K562 (cell line): Measurements from ENCODE around the gene PHEX. TPM values are rescaled to one million over a fixed set of nuclear protein-coding genes. Genes with fewer than 3 reads are reported as not detected.

Source experiments
- ATAC-seq: fragments of 200-7000 bp; cut with Tn5 transposase; 3 replicates; pipeline ENCODE4 v1.9.1; 2020; ENCODE audit warnings: moderate library complexity
- BruUV-seq: library from RNA; stranded (reverse); fragments of 400-500 nt; replicated peaks from 2 replicates; lab custom pipeline; 2021; lab: Mats Ljungman, UMichigan
- CTCF ChIA-PET: fragments of 300-600 bp; formaldehyde crosslinking; extraction: SDS; loops from one replicate; lab custom pipeline; 2021; ENCODE audit warnings: low intra/inter-chr PET ratio; lab: Yijun Ruan, JAX
- POLR2A ChIA-PET: fragments of 300-600, 350-650 bp; sonication (Branson Sonifier 250); formaldehyde crosslinking; extraction: SDS; loops from one replicate; lab custom pipeline; 2021; ENCODE audit warnings: antibody characterized with exemption, inconsistent platforms; lab: Yijun Ruan, JAX
- DNase-seq, 4 experiments: peaks; one replicate each; pipeline versions ENCODE4 v3.0.0 to v3.0.0-alpha.2; 2011 to 2018; ENCODE audit warnings: low spot score in 3 of 4, mixed read lengths in 3 of 4; ENCODE audit errors: extremely low read depth in 1 of 4
- FAIRE-seq: peaks from 2 replicates; lab custom pipeline; 2011; peaks lifted over from hg19 to GRCh38; lab: Jason Lieb, UNC
- H2AFZ ChIP-seq: 2 replicates; pipeline ENCODE4 v1.6.0; 2011; ENCODE audit warnings: low read depth, low read length, control low read depth, inconsistent platforms
- H3K27ac ChIP-seq: fragments of 200-600 bp; 3 replicates; pipeline ENCODE4 v1.8.0; 2011; ENCODE audit warnings: low read depth, mild to moderate bottlenecking, control low read depth, inconsistent platforms, low read length, moderate library complexity, mixed read lengths; ENCODE audit errors: extremely low read depth
- H3K27me3 ChIP-seq, 2 experiments: fragments of 300-600 bp in 1 of 2; 2 replicates in 1 of 2; 3 replicates in 1 of 2; pipeline versions ENCODE4 v1.6.0 to v1.8.0; 2011; ENCODE audit warnings: inconsistent platforms in 2 of 2, low read length in 2 of 2, mild to moderate bottlenecking in 1 of 2, mixed read lengths in 1 of 2, moderate library complexity in 1 of 2; ENCODE audit not compliant: control insufficient read depth in 2 of 2, insufficient read depth in 2 of 2
- H3K36me3 ChIP-seq: fragments of 300-600 bp; 3 replicates; pipeline ENCODE4 v1.8.0; 2011; ENCODE audit warnings: mild to moderate bottlenecking, low read length, inconsistent platforms; ENCODE audit not compliant: control insufficient read depth, insufficient read depth
- H3K4me1 ChIP-seq, 2 experiments: fragments of 200-600 bp in 1 of 2; replicated peaks in 1 of 2; 2 replicates in 1 of 2; 3 replicates in 1 of 2; pipeline versions ENCODE4 v1.5.1 to v1.8.0; 2011; ENCODE audit warnings: inconsistent platforms in 2 of 2, low read length in 2 of 2, mild to moderate bottlenecking in 1 of 2, mixed read lengths in 1 of 2, moderate library complexity in 1 of 2; ENCODE audit not compliant: control insufficient read depth in 2 of 2, insufficient read depth in 2 of 2
- H3K4me2 ChIP-seq: 2 replicates; pipeline ENCODE4 v1.6.1; 2011; ENCODE audit warnings: low read length, control low read depth, inconsistent platforms, mixed read lengths; ENCODE audit not compliant: insufficient read depth
- H3K4me3 ChIP-seq: fragments of 200-600 bp; sonication (generic), shearing (Covaris generic); 2 replicates; pipeline ENCODE4 v1.5.1; 2016; ENCODE audit warnings: control low read depth, inconsistent platforms
- H3K79me2 ChIP-seq: fragments of 200-600 bp; 3 replicates; pipeline ENCODE4 v1.8.0; 2011; ENCODE audit warnings: low read length, inconsistent platforms; ENCODE audit not compliant: control insufficient read depth, insufficient read depth
- H3K9ac ChIP-seq, 2 experiments: 2 replicates each; pipeline versions ENCODE4 v1.6.0 to v1.6.1; 2011; ENCODE audit warnings: low read depth in 2 of 2, low read length in 2 of 2, control low read depth in 1 of 2, inconsistent platforms in 1 of 2, mild to moderate bottlenecking in 1 of 2, mixed read lengths in 1 of 2; ENCODE audit not compliant: insufficient read depth in 1 of 2
- H3K9me1 ChIP-seq: one replicate; pipeline ENCODE4 v1.6.0; 2011; ENCODE audit warnings: inconsistent platforms, mild to moderate bottlenecking, low read length, moderate library complexity; ENCODE audit not compliant: control insufficient read depth, insufficient read depth
- H3K9me3 ChIP-seq: replicated peaks from 2 replicates; pipeline ENCODE4 v1.5.1; 2011; ENCODE audit warnings: low read depth, low read length, inconsistent platforms; ENCODE audit not compliant: control insufficient read depth, insufficient read depth
- H4K20me1 ChIP-seq: replicated peaks from 2 replicates; pipeline ENCODE4 v1.6.1; 2011; ENCODE audit warnings: low read length, inconsistent platforms, mixed read lengths; ENCODE audit not compliant: control insufficient read depth, insufficient read depth
- CBX2 ChIP-seq: fragments of 200-600 bp; sonication (generic); IDR thresholded peaks from one replicate; pipeline ENCODE4 v1.6.1; 2012; ENCODE audit warnings: mild to moderate bottlenecking, low read length, inconsistent platforms; ENCODE audit not compliant: insufficient read depth, poor library complexity, severe bottlenecking
- GATAD2A ChIP-seq: fragments of 450-650 bp; IDR thresholded peaks from 2 replicates; pipeline ENCODE4 v1.6.1; 2017
- GTF2F1 ChIP-seq: IDR thresholded peaks from 2 replicates; pipeline ENCODE4 v1.6.1; 2011; ENCODE audit warnings: low read depth, low read length, improper control_type of control experiment
- HDAC3 ChIP-seq: fragments of 450-650 bp; IDR thresholded peaks from 2 replicates; pipeline ENCODE4 v1.6.1; 2018; ENCODE audit warnings: borderline replicate concordance, mild to moderate bottlenecking, moderate library complexity; ENCODE audit not compliant: partially characterized antibody
- MED1 ChIP-seq: sonication (generic); formaldehyde crosslinking; IDR thresholded peaks from 2 replicates; pipeline ENCODE4 v1.8.1; 2023; ENCODE audit warnings: missing genetic modification reagents, borderline replicate concordance
- OTX1 ChIP-seq: fragments of 450-650 bp; formaldehyde crosslinking; IDR thresholded peaks from 2 replicates; pipeline ENCODE4 v1.4.0; 2022; ENCODE audit warnings: mild to moderate bottlenecking
- PRMT5 ChIP-seq: sonication (generic); formaldehyde crosslinking; IDR thresholded peaks from 2 replicates; pipeline ENCODE4 v1.5.0; 2020; ENCODE audit warnings: missing genetic modification reagents
- TRIM24 ChIP-seq, 2 experiments: fragments of 450-650 bp; IDR thresholded peaks; 2 replicates each; pipeline ENCODE4 v1.6.1; 2016
- YBX1 ChIP-seq: fragments of 450-650 bp; IDR thresholded peaks from 2 replicates; pipeline ENCODE4 v1.7.1; 2016; ENCODE audit warnings: mild to moderate bottlenecking
- ZNF668 ChIP-seq: fragments of 250-450 bp; sonication (Bioruptor Pico); IDR thresholded peaks from 2 replicates; pipeline ENCODE4 v1.8.0; 2022; ENCODE audit warnings: mild to moderate bottlenecking, inconsistent platforms
- ZNF75A ChIP-seq: fragments of 450-650 bp; formaldehyde crosslinking; IDR thresholded peaks from 2 replicates; pipeline ENCODE4 v1.4.0; 2020; ENCODE audit warnings: mild to moderate bottlenecking
- WGBS: fragments of 100-300 bp; shearing (Covaris generic); methylation state at CpG from one replicate; pipeline ENCODE4 v1.1.6; 2016; ENCODE audit warnings: low coverage, mixed read lengths; ENCODE audit not compliant: insufficient coverage; ENCODE audit errors: missing lambda C conversion rate; 5-methylcytosine and 5-hydroxymethylcytosine counted together
- in situ Hi-C: fragments of 300-500 bp; cut with MboI; formaldehyde crosslinking; loops from 4 replicates; pipeline ENCODE4 v1.15.0; 2018; ENCODE audit warnings: inconsistent platforms, mixed read lengths
- intact Hi-C: fragments of 100-400 bp; cut with micrococcal nuclease; formaldehyde crosslinking; loops from 2 replicates; pipeline ENCODE4 v1.14.2; 2022
- polyA plus RNA-seq, 8 experiments: library from polyadenylated mRNA; depleted of rRNA in 4 of 8; stranded (reverse) in 5 of 8; unstranded in 3 of 8; fragments of >200 nt; fragmentation: Nextera tagmentation in 2 of 8; fragmentation: Illumina TruSeq in 1 of 8; extraction: Ambion mirVana in 2 of 8; extraction: Trizol in 1 of 8; gene quantifications; 2 replicates each; pipeline versions ENCODE4 v1.2.1 to v1.2.3, GENCODE V29; 2011 to 2014; ENCODE audit warnings: inconsistent platforms in 1 of 8, missing spikeins in 1 of 8
- total RNA-seq, 7 experiments: library from RNA; depleted of rRNA in 6 of 7; stranded (reverse); fragments of >200 nt in 6 of 7; fragmentation: Illumina TruSeq in 2 of 7; extraction: Trizol in 2 of 7; gene quantifications; 2 replicates each; pipeline versions ENCODE4 v1.2.1 to v1.2.3, GENCODE V29; 2011 to 2021; ENCODE audit warnings: low replicate concordance in 1 of 7
- TF ChIP-seq, protein P1 (sequence below): fragments of 250-450 bp; sonication (Bioruptor Pico); IDR thresholded peaks from 2 replicates; pipeline ENCODE4 v1.4.0; 2020
- TF ChIP-seq, protein P2 (sequence below), 2 experiments: IDR thresholded peaks; 2 replicates each; pipeline ENCODE4 v1.6.1; 2012; ENCODE audit warnings: improper control_type of control experiment in 2 of 2, low read depth in 2 of 2, low read length in 2 of 2, borderline replicate concordance in 1 of 2
- TF ChIP-seq, protein P3 (sequence below): sonication (generic); formaldehyde crosslinking; IDR thresholded peaks from 2 replicates; pipeline ENCODE4 v1.8.0; 2023; ENCODE audit warnings: mild to moderate bottlenecking, missing genetic modification reagents

PHEX gene
- total and polyA plus RNA-seq, 9 of the 15 experiments (the other 6 are each of a cell fraction or from before 2014, with no cell fraction given), result 0.01 to 0.11 (median 0.04) TPM; not detected in 6

DNA sequence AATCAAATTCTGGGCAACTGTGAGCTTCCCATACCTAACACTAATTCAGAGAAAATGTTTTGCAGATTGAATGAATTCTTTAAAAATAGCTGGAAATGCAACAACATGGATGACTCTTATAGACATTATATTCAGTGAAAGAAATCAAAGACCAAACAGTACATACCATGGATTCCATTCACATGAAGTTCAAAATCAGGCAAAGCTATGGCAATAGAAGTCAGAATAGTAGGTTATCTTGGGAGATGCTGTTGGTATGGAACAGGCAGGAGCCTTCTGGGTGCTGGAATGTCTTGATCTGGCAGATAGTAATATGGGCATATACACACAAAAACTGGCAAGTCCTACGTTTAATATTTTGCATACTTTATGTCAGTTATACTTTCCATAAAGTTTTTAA lies 215.0 kb downstream of the PHEX start:
- no peak for ATAC-seq
- H3K4me1 ChIP-seq, result no peaks in the 10 kb centered on the region
- no peaks in the 10 kb centered on the region for H3K36me3 ChIP-seq
- ChIA-PET POLR2A (no interaction called here), CTCF (no interaction called here)
- H3K4me3 ChIP-seq, result no peak overlapping the region
- H4K20me1 ChIP-seq, result no peaks in the 10 kb centered on the region
- BruUV-seq, result no TSS peak
- no peaks in the 10 kb centered on the region for H3K27me3 ChIP-seq
- no peak for FAIRE-seq
- no peaks in the 10 kb centered on the region for H3K9me1 ChIP-seq
- no peaks in the 10 kb centered on the region for H3K9me3 ChIP-seq
- H3K79me2 ChIP-seq, result no peaks in the 10 kb centered on the region
- in situ Hi-C loops (no loop called here), intact Hi-C loops (no loop called here)
- H2AFZ ChIP-seq, result no peak overlapping the region
- H3K27ac ChIP-seq, result no peak overlapping the region
- no peak overlapping the region for H3K4me2 ChIP-seq
- whole genome bisulfite sequencing, result 0% methylated on average over 1 of the region's 1 CpG
- DNase-seq, result no peak
- H3K9ac ChIP-seq, result no peak overlapping the region
- TF ChIP-seq, protein P1, sequence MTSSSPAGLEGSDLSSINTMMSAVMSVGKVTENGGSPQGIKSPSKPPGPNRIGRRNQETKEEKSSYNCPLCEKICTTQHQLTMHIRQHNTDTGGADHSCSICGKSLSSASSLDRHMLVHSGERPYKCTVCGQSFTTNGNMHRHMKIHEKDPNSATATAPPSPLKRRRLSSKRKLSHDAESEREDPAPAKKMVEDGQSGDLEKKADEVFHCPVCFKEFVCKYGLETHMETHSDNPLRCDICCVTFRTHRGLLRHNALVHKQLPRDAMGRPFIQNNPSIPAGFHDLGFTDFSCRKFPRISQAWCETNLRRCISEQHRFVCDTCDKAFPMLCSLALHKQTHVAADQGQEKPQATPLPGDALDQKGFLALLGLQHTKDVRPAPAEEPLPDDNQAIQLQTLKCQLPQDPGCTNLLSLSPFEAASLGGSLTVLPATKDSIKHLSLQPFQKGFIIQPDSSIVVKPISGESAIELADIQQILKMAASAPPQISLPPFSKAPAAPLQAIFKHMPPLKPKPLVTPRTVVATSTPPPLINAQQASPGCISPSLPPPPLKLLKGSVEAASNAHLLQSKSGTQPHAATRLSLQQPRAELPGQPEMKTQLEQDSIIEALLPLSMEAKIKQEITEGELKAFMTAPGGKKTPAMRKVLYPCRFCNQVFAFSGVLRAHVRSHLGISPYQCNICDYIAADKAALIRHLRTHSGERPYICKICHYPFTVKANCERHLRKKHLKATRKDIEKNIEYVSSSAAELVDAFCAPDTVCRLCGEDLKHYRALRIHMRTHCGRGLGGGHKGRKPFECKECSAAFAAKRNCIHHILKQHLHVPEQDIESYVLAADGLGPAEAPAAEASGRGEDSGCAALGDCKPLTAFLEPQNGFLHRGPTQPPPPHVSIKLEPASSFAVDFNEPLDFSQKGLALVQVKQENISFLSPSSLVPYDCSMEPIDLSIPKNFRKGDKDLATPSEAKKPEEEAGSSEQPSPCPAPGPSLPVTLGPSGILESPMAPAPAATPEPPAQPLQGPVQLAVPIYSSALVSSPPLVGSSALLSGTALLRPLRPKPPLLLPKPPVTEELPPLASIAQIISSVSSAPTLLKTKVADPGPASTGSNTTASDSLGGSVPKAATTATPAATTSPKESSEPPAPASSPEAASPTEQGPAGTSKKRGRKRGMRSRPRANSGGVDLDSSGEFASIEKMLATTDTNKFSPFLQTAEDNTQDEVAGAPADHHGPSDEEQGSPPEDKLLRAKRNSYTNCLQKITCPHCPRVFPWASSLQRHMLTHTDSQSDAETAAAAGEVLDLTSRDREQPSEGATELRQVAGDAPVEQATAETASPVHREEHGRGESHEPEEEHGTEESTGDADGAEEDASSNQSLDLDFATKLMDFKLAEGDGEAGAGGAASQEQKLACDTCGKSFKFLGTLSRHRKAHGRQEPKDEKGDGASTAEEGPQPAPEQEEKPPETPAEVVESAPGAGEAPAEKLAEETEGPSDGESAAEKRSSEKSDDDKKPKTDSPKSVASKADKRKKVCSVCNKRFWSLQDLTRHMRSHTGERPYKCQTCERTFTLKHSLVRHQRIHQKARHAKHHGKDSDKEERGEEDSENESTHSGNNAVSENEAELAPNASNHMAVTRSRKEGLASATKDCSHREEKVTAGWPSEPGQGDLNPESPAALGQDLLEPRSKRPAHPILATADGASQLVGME (CRISPR knock-in tag), result no peak
- no peak for TF ChIP-seq ZNF668 (CRISPR knock-in tag)
- no peak for TF ChIP-seq ZNF75A (CRISPR knock-in tag)
- TF ChIP-seq CBX2, result no peak
- no peak for TF ChIP-seq YBX1
- no peak for TF ChIP-seq PRMT5 (CRISPR knock-in tag)
- TF ChIP-seq TRIM24 (IDR thresholded peaks at IDR 0.05), result no peak
- no peak for TF ChIP-seq GTF2F1
- TF ChIP-seq MED1 (CRISPR knock-in tag), result no peak
- TF ChIP-seq GATAD2A, result no peak
- TF ChIP-seq, protein P2, sequence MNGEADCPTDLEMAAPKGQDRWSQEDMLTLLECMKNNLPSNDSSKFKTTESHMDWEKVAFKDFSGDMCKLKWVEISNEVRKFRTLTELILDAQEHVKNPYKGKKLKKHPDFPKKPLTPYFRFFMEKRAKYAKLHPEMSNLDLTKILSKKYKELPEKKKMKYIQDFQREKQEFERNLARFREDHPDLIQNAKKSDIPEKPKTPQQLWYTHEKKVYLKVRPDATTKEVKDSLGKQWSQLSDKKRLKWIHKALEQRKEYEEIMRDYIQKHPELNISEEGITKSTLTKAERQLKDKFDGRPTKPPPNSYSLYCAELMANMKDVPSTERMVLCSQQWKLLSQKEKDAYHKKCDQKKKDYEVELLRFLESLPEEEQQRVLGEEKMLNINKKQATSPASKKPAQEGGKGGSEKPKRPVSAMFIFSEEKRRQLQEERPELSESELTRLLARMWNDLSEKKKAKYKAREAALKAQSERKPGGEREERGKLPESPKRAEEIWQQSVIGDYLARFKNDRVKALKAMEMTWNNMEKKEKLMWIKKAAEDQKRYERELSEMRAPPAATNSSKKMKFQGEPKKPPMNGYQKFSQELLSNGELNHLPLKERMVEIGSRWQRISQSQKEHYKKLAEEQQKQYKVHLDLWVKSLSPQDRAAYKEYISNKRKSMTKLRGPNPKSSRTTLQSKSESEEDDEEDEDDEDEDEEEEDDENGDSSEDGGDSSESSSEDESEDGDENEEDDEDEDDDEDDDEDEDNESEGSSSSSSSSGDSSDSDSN (IDR thresholded peaks at IDR 0.05; ENCODE audit: borderline replicate concordance in 1 of 2, low read depth in 2 of 2, low read length in 2 of 2), result no peak
- TF ChIP-seq, protein P3, sequence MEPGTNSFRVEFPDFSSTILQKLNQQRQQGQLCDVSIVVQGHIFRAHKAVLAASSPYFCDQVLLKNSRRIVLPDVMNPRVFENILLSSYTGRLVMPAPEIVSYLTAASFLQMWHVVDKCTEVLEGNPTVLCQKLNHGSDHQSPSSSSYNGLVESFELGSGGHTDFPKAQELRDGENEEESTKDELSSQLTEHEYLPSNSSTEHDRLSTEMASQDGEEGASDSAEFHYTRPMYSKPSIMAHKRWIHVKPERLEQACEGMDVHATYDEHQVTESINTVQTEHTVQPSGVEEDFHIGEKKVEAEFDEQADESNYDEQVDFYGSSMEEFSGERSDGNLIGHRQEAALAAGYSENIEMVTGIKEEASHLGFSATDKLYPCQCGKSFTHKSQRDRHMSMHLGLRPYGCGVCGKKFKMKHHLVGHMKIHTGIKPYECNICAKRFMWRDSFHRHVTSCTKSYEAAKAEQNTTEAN (CRISPR knock-in tag), result no peak
- no peak for TF ChIP-seq OTX1 (CRISPR knock-in tag)
- TF ChIP-seq HDAC3, result no peak
